Stimulated activated CD8-positive, alpha-beta memory T cell treated with anti-CD3 and anti-CD28 coated beads, Interleukin-7, amount 100 ng/mL, for 4 hours (primary cell): ENCODE measurements around the gene PXK.
"Not testable (repeated sequence)": the region's sequence is repeated elsewhere in the genome, so short reads cannot be mapped to it uniquely, and the experiment has no call there.

ENCODE experiments used
- DNase-seq, 2 donors: peaks; one replicate each; pipeline ENCODE4 v3.0.0-alpha.2; 2020; ENCODE audit warnings: low read depth in 2 of 2

PXK gene

GRCh38 chr3:58323529-58324390 lies 8.9 kb upstream of the PXK start:
- no peak for DNase-seq

DNA sequence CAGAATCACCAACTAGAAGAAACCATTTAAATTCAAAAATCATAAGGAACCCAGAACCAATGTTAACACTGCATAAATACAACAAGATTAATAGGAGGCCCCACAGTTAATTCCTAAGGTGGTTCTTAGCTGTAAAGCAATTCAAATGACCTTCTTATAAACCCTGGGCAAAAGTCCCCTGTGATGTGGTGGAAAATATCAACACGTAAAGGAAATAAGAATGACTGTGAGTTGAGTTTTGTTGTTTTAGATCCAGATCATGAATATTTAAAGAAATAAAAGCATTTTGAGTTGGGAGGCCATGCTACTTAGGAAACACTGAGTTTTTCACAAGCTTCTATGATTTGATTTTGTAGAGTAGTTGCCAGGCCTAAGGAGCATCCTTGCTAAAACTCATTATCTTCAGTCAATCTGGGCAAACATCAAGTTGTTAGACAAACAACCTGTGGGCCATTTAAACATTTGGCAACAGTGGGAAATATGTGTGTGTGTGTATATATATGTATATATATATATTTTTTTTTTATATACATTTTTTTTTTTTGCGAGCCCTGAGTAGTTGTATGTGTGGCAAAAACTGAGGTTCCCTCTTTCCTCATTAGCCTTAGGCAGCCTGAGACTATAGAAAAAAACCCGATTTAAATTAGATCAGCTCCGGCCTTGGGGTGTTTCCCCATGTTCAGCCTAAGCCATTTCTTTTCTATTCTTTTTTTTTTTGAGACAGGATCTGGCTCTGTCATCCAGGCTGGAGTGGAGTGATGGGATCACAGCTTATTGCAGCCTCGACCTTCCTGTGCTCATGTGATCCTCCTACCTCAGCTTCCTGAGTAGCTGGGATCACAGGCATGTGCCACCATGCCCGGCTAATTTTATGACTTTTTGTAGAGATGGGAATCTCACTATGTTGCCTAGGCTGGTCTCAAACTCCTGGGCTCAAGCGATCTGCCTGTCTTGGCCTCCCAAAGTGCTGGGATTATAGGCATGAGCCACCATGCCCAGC lies 8.0 kb upstream of the PXK start:
- no peak for DNase-seq

- no peak for DNase-seq
These were observed 7.1 kb upstream of the PXK start for GRCh38 chr3:58325525-58325992.

DNA sequence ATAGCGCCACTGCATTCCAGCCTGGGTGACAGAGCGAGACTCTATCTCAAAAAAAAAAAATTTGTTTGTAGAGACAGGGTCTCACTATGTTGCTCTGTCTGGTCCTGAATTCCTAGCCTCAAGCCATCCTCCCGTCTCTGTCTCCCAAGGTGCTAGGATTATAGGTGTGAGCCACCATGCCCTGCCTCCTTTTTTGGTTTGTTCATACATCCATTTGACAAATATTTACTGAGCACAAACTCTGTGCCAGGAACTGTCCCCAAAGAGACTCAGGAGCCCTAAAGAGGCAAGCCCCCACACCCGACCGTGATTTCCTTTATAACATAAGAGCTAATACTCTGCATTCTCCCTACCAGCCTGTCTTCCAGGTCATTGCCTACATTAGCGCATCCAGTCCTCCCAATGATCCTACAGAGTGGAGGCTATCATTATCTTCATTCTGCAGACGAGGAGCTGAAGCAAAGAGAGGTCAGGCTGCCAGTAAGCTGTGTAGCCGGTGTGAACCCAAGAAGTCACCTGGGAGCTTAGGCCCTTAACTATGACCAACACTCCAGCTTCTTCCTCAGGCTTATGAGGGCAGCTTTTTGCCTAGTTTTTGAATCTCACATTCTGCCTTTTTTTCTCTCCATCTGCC lies 6.3 kb upstream of the PXK start:
- no peak for DNase-seq

DNA sequence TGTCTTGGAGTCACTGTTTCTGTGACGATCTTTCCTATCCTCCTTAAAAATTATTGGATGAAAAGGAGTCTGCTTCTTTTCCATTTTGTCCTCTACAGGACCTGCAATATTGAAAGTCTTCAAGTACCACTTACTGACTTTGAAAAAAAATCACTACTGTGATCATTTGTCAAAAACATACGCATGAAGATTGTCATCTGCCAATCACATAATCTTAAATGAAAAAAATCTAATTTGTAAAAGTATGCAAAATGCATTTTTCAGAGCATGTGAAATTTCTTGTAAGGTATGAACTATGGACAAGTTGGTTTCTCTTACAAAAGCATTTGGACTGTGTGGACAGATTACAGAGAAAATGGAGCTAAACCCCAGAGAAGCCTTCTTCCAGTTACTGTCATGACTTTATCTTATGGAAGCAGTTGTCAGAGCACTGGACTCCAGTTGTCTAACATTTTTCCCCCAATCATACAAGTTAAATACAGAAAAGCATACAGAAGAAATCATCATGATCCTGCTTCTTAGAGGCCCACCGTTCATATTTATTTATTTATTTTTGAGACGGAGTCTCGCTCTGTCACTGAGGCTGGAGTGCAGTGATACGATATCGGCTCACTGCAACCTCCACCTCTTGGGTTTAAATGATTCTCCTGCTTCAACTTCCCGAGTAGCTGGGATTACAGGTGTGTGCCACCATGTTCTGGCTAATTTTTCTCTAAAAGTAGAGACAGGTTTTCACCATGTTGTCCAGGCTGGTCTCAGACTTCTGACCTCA lies 3.4 kb upstream of the PXK start:
- DNase-seq = no peak

DNA sequence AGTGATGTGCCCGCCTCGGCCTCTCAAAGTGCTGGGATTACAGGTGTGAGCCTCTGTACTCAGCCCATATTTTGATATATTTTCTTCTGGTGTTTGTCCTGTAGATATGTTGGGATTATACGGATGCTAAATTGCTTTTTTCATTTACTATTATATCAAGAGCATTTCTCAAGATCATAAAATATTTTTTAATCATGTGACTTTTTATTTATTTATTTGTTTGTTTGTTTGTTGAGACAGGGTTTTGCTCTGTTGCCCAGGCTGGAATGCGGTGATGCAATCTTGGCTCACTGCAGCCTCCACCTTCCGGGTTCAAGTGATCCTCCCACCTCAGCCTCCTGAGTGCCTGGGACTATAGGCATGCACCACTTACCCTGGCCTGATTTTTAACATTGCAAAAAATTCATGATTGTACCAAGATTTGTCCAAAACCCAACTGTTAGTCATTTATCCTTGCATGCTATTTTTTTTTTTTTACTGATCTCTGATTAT lies 2.7 kb upstream of the PXK start:
- no peak for DNase-seq

- no peak for DNase-seq
These were observed 1.0 kb upstream of the PXK start for GRCh38 chr3:58331593-58332152.

GRCh38 chr3:58333206-58334012 lies 717 bp downstream of the PXK start:
- no peak for DNase-seq

GRCh38 chr3:58334013-58334321 lies 1.3 kb downstream of the PXK start:
- DNase-seq = no peak

DNA sequence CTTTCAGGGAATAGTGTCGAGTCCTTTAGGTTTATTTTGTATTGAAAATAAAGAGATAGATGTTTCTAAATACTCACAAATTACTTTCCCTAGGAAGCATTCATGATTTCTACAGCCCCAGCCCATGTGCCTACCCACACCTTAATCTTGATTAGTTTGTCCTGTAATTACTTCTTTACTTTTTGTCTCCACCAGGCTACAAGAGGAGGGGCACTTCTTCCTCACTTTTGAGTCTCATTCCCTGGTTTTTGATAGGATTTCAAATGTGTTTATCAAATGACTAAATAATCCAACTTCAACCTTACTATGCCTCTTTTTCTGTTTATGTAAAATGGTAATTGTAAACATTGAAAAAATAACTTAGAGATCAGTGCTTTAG lies 1.8 kb downstream of the PXK start:
- DNase-seq = no peak

DNA sequence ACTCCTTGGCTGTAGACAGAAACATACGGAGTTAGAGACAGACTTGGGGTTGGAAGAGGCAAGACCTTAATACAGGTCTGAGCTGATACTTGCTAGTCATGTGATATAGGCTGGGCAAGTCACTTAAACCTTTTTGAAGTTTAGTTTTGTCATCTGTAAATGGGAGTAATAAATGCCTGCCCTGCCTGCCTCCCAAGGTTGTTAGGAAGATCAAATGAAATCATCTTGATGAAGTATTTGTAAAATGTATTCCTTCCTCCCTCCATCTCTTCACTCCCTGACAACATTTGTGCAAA lies 2.9 kb downstream of the PXK start:
- DNase-seq = no peak

- no peak for DNase-seq
These were observed 3.6 kb downstream of the PXK start for GRCh38 chr3:58336135-58336882.

DNA sequence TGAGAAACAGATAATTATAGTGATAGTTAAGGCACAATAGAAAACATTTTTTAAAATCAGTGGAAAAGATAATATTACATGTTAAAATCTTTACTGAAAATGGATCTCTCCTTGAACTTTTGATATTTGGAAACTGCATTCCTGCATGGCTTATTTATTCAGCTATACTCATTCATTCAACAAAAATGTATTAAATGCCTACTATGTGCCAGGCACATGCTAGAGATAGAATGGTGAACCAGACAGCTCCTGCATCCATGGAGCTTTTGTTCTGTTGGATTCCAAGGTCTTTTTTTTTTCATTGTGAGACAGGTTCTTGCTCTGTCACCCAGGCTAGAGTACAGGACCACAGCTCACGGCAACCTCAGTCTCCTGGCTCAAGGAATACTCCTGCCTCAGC lies 4.5 kb downstream of the PXK start:
- no peak for DNase-seq

DNA sequence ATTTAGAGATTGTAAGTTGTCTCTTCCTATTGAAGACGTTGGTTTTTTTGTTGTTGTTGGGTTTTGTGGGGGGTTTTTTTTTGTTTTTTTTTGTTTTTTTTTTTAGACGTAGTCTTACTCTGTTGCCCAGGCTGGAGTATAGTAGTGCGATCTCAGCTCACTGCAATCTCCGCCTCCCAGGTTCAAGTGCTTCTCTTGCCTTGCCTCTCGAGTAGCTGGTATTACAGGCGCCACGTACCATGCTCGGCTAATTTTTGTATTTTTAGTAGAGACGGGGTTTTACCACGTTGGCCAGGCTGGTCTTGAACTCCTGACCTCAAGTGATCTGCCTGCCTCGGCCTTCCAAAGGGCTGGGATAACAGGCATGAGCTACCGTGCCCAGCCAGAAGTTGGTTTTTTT lies 6.5 kb downstream of the PXK start:
- not testable (repeated sequence) for DNase-seq

DNA sequence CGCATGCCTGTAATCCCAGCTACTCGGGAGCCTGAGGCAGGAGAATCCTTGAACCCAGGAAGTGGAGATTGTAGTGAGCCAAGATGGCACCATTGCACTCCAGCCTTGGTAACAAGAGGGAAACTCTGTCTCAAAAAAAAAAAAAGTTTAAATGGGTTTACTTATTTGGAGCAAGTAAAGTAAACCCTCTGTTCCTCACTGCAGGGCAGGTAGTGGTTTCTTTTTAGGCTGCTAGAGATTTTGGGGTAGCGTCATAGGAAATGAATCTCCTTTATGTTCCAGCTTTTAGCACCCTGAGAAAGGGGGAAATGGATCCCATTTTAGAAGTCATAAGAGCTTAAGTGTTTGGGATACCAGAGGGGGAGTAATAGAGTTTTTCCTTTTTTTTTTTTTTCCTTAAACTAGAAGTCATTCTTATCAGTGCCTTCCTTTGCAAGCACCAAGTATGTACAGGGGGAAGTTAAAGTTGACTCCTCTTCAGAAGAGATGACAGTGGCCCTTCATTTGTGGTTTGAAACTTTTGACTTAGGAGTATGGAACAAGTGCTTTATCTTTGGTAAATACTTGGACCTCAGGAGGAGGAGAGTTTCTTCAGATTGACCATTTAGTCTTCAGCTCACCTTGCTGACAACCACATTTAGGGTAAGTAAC lies 8.0 kb downstream of the PXK start:
- no peak for DNase-seq

DNA sequence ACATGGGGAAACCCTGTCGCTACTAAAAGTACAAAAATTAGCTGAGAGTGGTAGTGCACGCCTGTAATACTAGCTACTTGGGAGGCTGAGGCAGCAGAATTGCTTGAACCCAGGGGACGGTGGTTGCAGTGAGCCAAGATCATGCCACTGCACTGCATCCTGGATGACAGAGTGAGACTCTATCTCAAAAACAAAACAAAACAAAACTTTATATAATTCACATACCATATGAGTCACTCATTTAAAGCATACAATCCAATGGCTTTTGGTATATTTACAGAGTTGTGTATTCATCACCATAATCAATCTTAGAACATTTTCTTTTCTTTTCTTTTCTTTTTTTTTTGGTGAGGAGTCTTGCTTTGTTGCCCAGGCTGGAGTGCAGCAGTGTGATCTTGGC lies 8.7 kb downstream of the PXK start:
- no peak for DNase-seq

DNA sequence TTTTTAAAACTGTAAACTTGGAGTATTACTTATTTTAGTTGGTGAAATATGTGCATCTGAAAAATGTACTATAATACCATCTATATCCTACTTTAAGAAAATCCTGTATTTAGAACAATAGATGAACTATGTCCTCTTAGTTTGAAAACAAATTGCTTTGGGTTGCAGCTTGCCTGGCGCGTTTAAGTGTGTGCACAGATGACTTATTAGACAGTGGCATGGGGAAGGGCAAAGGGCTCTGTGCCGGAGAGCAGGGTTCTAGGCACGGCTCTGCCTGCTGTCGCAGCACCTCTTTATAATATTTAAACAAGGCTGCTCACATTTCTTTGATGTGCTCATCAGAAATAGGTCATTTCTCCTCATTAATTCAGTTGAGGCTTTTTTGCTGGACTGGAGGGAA lies 10.0 kb downstream of the PXK start:
- no peak for DNase-seq

- no peak for DNase-seq
These were observed 12.8 kb downstream of the PXK start for GRCh38 chr3:58345457-58345856.

DNA sequence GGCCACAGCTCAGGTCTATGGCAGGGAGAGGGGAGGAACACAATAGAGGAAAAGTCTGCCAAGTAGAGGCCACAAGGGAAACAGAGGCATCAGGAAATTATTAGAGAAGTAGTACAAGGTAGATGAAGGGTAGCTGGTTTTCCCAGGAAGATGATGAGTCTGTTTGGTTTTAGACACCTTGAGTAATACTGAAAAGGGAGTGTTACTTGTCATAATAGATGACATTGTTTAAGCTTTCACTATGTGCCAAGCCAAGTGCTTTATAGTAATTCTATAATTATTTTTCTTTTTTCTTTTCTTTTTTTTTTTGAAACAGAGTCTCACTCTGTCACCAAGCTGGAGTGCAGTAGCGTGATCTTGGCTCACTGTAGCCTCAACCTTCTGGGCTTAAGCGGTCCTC lies 13.7 kb downstream of the PXK start:
- no peak for DNase-seq
